GM18861 (cell line): Measurements from ENCODE around the gene MARCO.

ENCODE experiments used
- ATAC-seq: cut with Tn5 transposase; IDR thresholded peaks from one replicate; pipeline ENCODE4 v1.9.1; 2021; ENCODE audit not compliant: unreplicated experiment

The MARCO gene, protein sequence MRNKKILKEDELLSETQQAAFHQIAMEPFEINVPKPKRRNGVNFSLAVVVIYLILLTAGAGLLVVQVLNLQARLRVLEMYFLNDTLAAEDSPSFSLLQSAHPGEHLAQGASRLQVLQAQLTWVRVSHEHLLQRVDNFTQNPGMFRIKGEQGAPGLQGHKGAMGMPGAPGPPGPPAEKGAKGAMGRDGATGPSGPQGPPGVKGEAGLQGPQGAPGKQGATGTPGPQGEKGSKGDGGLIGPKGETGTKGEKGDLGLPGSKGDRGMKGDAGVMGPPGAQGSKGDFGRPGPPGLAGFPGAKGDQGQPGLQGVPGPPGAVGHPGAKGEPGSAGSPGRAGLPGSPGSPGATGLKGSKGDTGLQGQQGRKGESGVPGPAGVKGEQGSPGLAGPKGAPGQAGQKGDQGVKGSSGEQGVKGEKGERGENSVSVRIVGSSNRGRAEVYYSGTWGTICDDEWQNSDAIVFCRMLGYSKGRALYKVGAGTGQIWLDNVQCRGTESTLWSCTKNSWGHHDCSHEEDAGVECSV

DNA sequence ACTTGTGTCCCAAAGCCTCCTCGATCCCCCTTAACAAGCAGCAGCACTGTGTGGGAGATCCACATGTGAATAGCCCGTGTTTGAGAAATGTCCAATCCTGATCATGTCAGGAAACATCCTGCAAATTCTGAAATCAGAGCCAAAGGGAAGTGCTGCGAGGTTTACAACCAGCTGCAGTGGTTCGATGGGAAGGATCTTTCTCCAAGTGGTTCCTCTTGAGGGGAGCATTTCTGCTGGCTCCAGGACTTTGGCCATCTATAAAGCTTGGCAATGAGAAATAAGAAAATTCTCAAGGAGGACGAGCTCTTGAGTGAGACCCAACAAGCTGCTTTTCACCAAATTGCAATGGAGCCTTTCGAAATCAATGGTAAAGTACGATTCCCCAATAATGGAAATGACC, at the start of gene MARCO:
MARCO (plus strand) TSS at position 164 of the 400 bp plus-strand sequence; CDS start at position 271, 107 bp downstream.
- ATAC-seq, result no peak

DNA sequence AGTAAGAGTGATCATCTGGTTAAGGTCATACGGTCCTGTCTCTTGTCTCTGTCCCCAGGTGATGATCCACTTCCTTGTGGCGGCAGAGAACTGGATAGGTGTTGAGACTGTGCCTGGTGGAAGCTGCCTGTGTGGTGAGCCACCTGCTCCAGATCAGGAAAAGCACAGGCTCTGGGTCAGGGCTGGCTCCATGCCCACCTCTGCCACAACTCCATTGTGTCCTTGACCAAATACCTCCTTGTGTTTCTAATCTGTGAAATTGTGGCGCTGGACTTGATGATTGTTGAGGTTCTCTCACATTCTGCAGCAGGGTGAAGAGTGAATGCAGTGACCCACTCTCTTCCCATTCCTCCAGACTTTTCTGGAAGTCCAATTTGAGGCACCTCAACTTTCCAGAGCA, 48.9 kb upstream of the MARCO start:
- ATAC-seq, result no peak

DNA sequence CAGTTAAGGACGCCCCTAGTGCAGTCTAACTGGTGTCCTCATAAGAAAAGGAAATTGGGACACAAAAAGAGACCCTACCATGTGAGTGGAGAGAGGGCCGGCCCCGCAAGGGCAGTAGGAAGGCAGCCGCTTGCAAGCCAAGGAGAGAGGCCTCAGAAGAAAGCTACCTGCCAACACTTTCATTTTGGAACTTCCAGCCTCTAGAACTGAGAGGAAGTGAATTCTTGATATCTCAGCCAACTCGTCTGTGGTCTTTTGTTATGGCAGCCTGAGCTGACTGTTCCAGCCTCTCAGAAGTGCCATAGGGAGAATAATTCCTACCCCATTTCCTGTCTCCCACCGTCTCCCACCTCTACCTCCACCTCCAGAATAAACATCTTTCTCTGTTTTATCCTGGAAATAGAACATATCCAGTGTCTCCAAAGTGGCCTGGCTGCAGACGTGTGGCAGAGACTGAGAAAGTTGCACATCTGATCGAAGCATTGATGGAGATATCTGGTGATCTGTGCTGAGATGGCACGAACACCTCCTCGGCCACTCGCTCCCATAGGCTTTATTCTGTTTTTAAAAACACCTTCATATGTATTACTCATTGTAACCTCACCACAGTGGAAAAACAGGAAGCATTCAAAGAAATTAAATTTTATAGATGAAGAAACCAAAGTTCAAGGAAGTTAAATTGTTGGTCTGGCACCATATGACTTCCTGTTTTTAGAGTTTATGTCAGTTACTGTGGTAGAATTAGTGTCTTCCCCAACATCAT, 39.5 kb upstream of the MARCO start:
- no peak for ATAC-seq

DNA sequence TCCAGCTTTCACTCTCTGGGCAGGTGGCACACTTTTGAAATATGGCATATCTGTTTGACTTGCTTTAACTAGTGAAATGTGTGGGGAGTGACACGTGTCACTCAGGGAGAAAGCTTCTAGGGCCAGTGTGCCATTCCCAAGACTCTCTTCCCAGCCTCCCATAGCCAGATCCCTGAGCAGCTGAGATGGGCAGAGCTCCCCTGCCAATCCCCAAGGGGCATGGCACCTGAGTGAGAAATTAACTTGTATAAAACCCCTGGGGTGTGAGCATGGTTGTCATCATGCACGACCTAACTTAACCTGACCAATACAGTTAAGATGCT, 39.0 kb upstream of the MARCO start:
- ATAC-seq, result no peak

DNA sequence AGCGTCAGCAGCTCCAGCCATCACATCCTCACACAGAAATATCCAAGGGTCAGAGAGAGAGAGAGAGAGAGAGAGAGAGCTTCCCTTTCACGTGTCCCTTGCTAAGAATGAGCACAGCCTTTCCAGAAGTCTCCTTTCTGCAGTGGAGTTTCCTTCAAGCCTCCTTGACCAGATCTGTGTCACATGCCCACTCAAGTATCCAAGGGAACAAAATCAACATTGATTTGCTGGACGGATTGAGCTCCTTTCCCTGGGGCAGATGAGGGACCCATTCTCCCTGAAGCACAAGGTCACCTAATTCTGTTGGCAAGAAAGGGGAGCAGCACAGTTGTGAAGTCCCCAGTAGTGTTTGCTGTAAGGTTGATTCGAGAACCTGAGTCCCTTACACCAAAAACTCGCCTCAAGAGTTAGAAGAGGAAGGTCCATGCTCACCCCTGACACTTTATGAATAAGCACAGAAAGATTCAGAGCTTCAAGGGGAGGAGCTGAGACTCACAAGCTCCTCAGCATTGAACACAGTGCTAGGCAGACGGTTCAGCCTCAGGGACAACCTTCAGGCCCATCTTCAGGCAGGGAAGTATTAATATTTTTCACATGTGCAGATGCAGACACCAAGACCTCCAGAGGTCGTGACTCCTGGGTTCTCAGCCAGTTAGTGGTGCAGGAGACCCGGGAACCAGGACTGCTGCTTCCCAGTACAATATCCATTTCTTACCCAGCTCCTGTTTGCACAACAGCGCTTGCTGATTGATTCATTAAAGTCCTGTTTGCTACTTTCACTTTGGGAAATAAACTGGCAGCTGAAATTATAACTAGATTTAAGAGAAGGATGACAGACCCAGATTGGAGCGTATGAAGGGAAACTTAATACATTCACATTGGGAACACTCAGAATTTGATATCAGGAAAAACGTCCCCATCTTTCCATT, 38.2 kb upstream of the MARCO start:
- ATAC-seq, result no peak

DNA sequence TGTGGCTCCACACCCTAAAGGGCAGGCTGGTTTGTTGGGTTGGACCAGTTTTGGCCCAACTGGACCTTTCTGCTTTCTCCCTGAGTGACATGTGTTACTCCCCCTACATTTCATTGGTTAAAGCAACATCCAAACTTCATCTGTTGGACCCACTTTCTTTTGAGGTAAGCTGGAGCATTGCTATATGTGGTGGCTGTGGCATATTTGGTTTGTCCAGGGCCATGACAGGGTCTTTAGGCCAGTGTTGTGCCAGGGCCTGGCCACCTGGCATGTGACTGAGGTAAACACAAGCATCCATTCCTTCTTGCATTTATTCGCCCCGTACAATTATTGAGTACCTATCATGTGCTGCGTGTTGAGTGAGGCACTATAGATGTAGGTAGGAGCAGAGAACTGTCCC, 36.8 kb upstream of the MARCO start:
- no peak for ATAC-seq

DNA sequence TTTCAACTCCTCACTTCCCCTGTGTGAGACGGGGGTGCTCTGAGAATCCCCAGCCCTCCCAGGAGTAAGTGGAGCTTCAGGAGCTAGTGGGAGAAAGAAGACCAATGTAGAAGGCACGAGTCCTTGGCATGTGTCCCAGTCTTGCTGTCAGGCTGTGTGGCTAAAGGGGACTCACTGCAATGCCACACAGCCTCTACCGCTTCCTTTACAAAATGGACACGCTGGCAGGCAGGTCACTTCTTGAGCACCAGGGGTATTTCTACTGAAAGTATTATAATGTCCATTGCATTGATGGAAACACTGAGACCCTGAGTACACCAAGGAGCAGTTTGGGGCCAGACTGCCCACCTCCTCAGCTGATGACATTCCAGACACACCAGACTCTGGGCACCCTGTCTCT, 35.8 kb upstream of the MARCO start:
- ATAC-seq, result no peak

DNA sequence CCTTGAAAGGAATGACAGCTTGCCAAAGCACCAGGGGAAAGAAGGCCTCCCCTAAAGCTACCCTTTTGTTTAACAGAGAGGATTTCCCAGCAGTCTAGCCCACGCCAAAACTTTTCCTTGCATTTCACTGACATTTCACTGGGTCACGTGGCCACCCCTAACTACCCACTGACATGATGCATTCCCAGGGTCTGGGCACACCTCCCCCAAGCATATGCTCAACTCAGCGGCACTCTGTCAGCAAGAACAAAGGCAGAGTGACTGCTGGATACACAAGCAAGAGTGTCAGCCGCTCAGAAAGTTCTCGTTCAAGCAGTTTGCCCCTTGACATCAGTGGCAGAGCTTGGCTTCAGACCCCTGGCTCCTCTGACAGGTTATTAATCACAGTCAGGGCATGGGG, 34.2 kb upstream of the MARCO start:
- no peak for ATAC-seq

DNA sequence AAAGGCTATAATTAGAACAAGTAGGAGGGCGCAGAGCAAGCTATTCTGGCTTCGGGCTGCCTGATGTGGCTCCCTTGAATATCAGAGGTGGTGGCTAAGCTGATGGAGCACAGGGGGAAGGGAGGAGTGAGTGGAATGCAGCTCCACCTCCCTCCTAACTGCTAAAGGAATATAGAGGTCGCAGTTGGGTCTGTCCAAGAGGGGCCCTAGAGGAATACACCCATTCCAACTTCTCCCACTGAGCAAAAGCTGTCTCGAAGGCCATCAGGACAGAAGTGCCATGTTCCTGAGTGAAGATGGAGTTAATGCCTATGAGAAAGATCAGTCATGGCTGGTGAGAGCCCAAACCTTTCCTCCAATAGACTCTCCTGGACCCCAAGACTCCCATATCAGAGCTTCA, 32.8 kb upstream of the MARCO start:
- no peak for ATAC-seq

DNA sequence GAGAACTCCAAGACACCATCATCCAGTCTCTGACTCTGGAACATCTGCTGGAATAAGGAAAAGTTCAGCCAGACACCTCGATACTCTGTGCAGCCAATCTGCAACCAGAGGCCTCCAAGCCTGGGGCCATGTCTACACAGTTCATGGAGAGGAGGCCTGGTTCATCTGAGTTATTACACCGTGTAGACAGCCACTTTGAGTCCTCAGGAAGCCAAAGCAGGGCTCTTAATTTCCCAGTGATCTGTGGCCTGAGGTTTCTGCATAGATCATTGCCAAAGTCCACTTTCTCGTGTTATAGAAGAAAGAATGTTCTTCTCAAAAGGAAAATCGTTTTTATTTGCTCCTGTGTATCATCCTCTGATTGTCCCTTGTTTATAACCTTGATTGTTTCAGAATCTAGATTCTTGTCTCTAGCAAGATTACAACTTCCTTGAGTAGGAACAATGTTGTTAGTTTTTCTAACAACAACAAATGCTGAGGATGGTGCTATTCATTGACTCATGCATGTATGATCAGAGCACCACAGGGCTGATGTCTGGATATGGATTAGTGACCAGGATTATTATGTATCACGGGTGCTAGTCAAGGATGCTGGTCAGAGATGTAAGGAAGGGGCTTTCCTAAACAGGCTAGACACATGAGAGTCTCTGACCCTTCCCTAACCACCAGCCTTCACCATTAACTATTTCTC, 30.7 kb upstream of the MARCO start:
- ATAC-seq, result no peak

DNA sequence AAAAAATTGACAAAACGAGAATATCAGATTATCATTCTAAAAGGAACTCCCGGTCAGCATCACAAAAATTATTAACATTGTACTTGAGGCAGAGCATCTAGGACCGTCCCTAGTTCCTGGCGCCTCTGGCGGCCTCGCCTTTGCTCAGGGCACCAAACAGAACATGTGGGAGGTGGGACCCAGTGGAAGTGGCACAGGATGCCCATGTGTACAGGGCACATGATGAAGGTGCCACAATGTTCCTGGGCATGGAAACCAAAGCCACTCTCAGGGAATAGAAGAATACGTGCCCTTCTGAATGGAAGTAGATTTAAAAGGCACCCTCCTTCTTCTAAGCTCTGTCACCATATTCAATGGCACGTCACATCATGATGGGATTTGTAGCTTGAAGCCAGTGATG, 30.1 kb upstream of the MARCO start:
- no peak for ATAC-seq

DNA sequence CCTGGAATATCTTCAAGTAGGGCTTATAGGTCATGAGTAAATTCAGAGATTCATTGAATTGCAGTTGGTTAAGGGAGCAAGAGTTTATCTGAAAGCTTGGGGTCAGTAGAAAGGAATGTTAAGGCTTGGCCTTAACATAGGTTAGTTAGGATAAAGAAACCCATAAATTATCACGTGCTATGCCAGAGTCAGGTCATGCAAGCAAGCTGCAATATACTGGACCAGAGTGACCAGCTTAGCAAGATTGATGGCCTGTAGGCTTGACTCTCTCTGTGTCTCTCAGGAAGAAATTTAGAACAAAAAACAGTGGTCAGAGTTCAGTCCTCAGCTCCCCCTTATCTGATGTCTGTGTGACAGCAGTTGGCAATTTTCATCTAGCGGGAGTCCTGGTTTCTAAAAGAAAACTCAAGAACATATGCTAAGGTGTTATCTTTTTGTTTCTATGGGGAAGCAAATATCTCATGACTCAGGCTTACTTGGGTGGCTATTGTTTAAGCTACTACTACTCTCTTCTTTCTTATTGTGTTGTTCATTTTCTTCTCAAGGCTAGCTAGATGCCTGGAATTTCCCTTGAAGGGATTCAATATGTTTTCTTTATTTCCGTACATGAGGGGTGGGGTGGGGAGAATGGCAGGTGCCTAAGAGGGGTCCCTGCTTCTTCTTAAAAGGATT, 28.7 kb upstream of the MARCO start:
- no peak for ATAC-seq

DNA sequence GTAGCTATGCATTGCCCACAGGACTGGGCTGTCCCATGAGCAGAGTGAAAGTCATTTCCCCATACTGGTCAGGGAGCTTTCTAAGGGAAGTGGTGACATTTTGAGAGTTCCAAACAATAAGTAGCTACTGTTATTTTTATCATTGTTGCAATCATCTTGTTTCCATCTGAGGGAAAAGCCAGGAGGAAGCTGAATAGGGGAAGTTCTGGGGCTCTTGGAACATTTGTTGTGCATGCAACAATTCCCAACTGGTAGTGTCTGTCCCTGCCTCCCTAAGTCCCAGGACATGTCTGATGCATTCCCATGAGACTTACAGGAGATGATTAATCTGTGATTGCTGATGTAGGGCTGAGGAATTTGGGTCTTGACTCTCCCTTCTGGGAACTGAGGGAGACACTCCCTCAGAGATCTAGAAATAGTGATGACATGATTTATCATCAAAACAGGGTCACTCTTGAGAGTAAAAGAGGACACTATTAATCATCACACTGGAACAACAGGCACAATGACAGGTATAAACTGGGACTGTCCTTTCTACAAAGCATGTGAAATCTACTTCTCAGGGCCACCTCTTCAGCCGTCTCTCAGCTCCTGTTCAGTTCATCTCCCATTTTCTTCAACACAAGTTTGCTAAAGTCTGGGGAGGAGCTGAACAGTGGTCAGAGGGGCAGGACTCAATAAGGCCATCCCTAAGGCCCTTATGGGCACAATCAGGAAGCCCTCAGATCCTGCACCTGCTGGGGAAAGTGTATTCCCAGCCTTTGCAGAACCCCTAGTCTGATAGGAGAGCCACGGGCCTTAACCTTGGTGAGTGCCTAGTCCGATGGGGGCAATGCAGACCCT, 28.0 kb upstream of the MARCO start:
- ATAC-seq, result no peak

DNA sequence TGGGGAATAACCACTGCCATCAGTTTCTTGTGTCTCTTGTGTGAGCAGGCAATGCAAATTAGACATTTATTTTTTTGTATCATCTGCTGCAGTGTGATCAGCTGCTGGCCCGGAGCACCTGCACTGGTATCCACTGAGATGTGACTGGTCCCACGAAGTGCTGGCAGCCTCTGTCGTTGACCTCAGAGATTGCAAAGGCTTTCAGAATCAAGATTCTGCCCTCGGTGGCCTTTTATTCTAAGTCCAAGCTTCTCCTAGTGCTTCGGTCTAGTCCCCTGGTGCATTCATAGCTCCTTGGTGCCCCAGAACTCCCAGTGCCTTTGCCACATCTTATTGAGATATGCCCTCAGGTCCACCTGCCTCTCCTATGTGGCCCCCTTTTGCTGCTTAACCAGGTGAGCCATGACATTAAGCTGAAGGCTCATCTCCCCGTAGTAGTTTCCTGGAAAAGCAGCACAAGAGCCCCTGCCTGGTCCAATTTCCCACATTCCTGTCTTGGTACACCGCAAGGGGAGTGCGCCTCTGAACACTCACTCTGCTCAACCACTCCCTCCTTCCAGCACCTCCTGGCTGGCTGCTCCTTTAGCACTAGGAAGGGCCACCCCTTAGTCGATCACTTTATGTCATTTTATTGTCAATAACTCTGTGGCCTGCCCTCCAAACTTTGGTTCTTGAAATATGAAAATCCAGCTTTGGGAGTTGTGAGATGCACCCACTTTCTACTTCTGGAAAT, 27.1 kb upstream of the MARCO start:
- ATAC-seq, result no peak

DNA sequence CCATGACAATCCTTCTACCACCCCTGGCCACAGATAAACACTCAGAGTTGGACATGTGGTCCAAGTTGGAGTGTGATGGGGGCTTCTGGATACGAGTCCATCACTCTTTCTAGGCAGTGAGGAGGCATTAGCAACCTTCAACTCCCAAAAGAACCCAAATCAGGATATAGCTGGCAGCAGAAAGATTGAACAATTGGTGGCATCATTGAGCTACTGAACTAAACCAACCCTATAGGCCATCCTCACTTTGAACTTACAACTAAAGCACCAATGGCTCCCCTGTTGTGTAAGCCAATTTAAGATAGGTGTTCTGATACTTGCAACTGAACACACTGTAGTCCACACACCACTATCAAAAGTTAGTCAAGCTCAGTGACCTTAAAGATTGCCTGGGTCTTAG, 24.0 kb upstream of the MARCO start:
- ATAC-seq, result no peak

DNA sequence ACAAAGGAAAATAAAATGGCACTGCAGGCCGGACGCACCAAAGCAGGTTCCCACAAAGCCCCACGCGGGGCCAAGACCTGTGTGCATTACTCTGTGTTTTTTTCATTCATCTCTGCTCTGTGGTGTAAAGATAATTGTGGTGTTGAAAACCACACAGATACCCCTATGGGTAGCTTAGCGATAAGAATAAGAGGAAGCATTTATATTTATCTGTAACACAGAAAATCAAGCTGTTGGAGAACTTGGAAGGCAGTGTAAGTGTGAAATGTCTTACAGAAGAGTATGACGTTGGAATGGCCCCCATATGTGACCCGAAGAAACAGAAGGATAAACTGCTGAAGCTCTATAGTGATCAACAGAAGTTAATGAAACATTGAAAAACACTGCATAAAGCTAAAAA, 20.3 kb upstream of the MARCO start:
- ATAC-seq, result no peak

DNA sequence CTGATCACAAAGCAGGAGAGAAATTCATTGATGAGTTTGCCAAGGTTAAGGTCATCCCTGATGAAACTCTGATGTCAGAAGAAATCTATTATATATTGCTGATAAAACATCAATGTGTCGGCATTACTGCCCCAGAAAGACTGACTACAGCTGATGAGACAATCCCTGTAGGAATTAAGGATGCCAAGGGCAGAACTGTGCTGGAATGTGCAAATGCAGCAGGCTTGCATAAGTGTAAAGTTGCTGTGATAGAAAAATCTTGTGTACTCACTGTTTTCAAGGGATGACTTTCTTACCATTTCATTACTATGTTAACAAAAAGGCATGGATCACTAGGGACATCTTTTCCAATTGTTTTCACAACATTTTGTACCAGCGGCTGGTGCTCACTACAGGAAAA, 19.7 kb upstream of the MARCO start:
- ATAC-seq, result no peak

DNA sequence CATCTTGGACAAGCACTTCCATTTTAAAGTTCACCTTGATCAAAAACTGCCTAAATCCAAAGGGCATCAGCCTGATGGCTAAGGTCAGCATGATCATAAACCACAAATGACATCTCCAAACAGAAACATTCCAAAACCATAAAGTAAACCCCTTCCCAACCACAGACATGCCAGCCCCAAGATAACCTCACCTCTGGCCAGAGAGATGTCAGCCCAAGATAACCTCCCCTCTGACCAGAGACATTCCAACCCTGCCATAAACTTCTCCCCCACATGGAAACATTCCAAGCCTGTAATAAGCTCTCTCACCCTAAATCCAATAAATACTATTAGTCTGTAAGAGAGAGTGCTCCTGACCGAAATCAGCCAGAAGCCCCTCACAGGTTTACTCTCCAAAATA, 18.6 kb upstream of the MARCO start:
- no peak for ATAC-seq

DNA sequence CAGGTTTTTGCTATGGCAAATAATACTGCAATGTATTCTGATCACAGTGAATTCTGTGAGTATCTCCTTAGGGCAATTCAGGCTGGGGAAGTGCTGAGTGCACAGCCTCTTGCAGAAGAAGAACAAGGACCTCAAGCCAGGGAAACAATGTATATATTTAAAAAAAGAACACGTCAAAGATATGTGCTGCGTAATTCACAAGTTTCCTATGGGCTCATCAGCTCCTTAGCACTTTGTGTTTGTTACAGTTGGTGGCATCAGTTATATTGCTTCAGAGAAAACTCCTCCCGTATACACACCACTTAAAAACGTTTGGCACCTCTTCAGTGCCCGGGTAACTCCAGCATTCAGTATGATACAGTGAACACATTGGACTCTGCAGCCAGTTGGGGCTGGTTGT, 16.5 kb upstream of the MARCO start:
- ATAC-seq, result no peak
